AG10803 (cell line): ENCODE results near the gene GAB1.

Source experiments
- DNase-seq: peaks from one replicate; pipeline ENCODE4 v3.0.0; 2010; ENCODE audit warnings: low read depth
- H3K4me3 ChIP-seq: 2 replicates; pipeline ENCODE4 v1.5.1; 2011; ENCODE audit warnings: mild to moderate bottlenecking, low read length, control low read depth
- TF ChIP-seq, protein P1 (sequence below): conservative IDR thresholded peaks from 2 replicates; pipeline ENCODE4 v1.5.1; 2011; ENCODE audit warnings: mild to moderate bottlenecking, low read length, control low read depth, inconsistent platforms

The GAB1 gene

GRCh38 chr4:143352720-143353119 lies 16.0 kb downstream of the GAB1 start:
- DNase-seq = no peak
- no peak overlapping the region for H3K4me3 ChIP-seq
- TF ChIP-seq, protein P1, sequence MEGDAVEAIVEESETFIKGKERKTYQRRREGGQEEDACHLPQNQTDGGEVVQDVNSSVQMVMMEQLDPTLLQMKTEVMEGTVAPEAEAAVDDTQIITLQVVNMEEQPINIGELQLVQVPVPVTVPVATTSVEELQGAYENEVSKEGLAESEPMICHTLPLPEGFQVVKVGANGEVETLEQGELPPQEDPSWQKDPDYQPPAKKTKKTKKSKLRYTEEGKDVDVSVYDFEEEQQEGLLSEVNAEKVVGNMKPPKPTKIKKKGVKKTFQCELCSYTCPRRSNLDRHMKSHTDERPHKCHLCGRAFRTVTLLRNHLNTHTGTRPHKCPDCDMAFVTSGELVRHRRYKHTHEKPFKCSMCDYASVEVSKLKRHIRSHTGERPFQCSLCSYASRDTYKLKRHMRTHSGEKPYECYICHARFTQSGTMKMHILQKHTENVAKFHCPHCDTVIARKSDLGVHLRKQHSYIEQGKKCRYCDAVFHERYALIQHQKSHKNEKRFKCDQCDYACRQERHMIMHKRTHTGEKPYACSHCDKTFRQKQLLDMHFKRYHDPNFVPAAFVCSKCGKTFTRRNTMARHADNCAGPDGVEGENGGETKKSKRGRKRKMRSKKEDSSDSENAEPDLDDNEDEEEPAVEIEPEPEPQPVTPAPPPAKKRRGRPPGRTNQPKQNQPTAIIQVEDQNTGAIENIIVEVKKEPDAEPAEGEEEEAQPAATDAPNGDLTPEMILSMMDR = no peak

DNA sequence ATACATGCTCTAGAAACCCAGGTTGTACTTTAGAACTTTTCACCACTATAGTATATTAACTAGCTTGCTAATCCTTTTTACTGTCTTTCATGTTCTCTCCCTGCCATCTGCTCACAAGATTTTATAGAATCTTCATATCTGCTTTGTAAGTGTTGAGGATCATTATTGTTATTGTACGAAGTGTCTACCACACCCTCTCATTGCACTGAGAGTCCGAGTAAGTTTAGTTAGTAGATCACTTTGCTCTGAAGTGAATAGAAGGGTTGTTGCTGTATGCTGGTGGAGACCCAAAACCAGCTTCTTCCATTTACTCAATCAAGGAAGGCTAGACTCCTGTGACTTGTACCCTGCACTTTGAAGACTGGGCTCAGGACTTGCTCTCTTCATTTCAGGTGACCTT lies 17.1 kb downstream of the GAB1 start:
- DNase-seq = no peak
- H3K4me3 ChIP-seq = no peak overlapping the region
- TF ChIP-seq, protein P1 = no peak

- TF ChIP-seq, protein P1 = no peak
- no peak for DNase-seq
- no peak overlapping the region for H3K4me3 ChIP-seq
These were observed 18.3 kb downstream of the GAB1 start for GRCh38 chr4:143354990-143355389.

- peak; percentile 8 for DNase-seq
- no peak overlapping the region for H3K4me3 ChIP-seq
- TF ChIP-seq, protein P1 = no peak
These were observed 19.0 kb downstream of the GAB1 start for GRCh38 chr4:143355540-143356217.

- no peak overlapping the region for H3K4me3 ChIP-seq
- no peak for DNase-seq
- TF ChIP-seq, protein P1 = no peak
These were observed 19.8 kb downstream of the GAB1 start for GRCh38 chr4:143356493-143356892.

DNA sequence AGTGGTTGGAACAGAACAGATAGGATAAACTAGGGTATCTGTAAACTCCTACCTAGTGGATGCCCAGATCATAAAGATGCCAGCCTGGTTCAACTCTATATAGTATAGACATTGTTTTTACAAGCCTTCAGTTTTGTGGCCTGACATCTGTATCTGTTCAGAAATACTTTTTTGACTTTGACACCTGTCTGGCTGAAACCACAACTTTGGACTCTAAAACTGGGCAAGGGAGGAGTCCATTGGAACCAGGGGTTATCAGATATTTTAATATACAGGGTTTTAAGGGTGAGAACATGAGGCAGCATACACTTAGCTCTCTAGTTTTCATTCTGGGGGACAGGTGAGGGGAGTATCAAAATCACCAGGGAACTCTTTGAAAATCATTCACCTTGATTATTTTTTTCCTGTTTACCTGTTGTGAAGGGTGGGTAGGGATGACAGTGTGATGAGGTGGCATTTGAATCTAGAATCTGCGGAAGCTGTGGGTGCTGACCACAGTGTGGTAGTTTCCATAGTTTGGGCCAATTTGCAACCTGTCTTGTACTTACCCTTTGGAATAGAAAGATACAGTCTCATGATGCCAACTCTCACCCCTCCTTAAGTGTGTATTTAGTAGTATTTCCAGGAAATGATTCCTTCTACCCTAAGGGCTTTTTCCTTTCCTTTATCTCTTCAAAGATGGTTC lies 20.6 kb downstream of the GAB1 start:
- DNase-seq = no peak
- no peak overlapping the region for H3K4me3 ChIP-seq
- TF ChIP-seq, protein P1 = no peak

- no peak overlapping the region for H3K4me3 ChIP-seq
- TF ChIP-seq, protein P1 = no peak
- no peak for DNase-seq
These were observed 21.7 kb downstream of the GAB1 start for GRCh38 chr4:143358419-143358818.
